DND-41 (cell line): Measurements from ENCODE around the gene SMARCD1.

Experiments
- EZH2 ChIP-seq: IDR thresholded peaks from 3 replicates; pipeline ENCODE4 v1.6.1; 2012; ENCODE audit warnings: borderline replicate concordance, low read depth, mild to moderate bottlenecking, moderate library complexity, low read length, inconsistent platforms; ENCODE audit not compliant: severe bottlenecking
- TF ChIP-seq, protein P1 (sequence below): IDR thresholded peaks from 2 replicates; pipeline ENCODE4 v1.5.1; 2012; ENCODE audit warnings: borderline replicate concordance, low read length, moderate library complexity, mild to moderate bottlenecking; ENCODE audit not compliant: poor library complexity, severe bottlenecking; ENCODE audit errors: extremely low read depth

GRCh38 chr12:50132505-50133135 lies 47.5 kb downstream of the SMARCD1 start:
- TF ChIP-seq, protein P1, sequence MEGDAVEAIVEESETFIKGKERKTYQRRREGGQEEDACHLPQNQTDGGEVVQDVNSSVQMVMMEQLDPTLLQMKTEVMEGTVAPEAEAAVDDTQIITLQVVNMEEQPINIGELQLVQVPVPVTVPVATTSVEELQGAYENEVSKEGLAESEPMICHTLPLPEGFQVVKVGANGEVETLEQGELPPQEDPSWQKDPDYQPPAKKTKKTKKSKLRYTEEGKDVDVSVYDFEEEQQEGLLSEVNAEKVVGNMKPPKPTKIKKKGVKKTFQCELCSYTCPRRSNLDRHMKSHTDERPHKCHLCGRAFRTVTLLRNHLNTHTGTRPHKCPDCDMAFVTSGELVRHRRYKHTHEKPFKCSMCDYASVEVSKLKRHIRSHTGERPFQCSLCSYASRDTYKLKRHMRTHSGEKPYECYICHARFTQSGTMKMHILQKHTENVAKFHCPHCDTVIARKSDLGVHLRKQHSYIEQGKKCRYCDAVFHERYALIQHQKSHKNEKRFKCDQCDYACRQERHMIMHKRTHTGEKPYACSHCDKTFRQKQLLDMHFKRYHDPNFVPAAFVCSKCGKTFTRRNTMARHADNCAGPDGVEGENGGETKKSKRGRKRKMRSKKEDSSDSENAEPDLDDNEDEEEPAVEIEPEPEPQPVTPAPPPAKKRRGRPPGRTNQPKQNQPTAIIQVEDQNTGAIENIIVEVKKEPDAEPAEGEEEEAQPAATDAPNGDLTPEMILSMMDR = peak; percentile 63
- no peak for TF ChIP-seq EZH2
